Activated CD8-positive, alpha-beta T cell treated with anti-CD3 and anti-CD28 coated beads for 36 hours (primary cell): ENCODE data around the gene SERPINB13. TPM values are rescaled to one million over a fixed set of nuclear protein-coding genes. Genes with fewer than 3 reads are reported as not detected.

ENCODE experiments used
- ATAC-seq: fragments of 200-7000 bp; cut with Tn5 transposase; one replicate; pipeline ENCODE4 v1.10.0; 2021; ENCODE audit warnings: mild to moderate bottlenecking, moderate library complexity
- CTCF ChIA-PET: fragments of 350-600 bp; sonication (Branson Sonifier 250); formaldehyde crosslinking; loops from one replicate; lab custom pipeline; 2021; ENCODE audit warnings: antibody characterized with exemption; lab: Charles Lee
- POLR2A ChIA-PET: fragments of 350-600 bp; sonication (Branson Sonifier 250); formaldehyde crosslinking; loops from one replicate; lab custom pipeline; 2021; ENCODE audit warnings: antibody characterized with exemption; lab: Charles Lee
- DNase-seq: peaks from one replicate; pipeline ENCODE4 v3.0.0-alpha.2; 2020
- H3K27ac Mint-ChIP-seq: one replicate; pipeline ENCODE4 v1.8.0; 2021; ENCODE audit warnings: mild to moderate bottlenecking, mixed read lengths
- H3K27me3 Mint-ChIP-seq: one replicate; pipeline ENCODE4 v1.8.0; 2021; ENCODE audit warnings: mixed read lengths
- H3K36me3 Mint-ChIP-seq: one replicate; pipeline ENCODE4 v1.8.0; 2021; ENCODE audit warnings: low read depth, mixed read lengths
- H3K4me1 Mint-ChIP-seq: one replicate; pipeline ENCODE4 v1.8.0; 2021; ENCODE audit warnings: low read depth, mixed read lengths
- H3K4me3 Mint-ChIP-seq: one replicate; pipeline ENCODE4 v1.8.0; 2021; ENCODE audit warnings: mild to moderate bottlenecking, moderate library complexity, mixed read lengths
- H3K9me3 Mint-ChIP-seq: one replicate; pipeline ENCODE4 v1.8.0; 2021; ENCODE audit warnings: mixed read lengths
- intact Hi-C: fragments of 100-400 bp; cut with micrococcal nuclease; formaldehyde crosslinking; loops from one replicate; pipeline ENCODE4 v1.10.0; 2022
- total RNA-seq, 2 experiments: library from RNA; stranded (reverse); gene quantifications; one replicate each; pipeline ENCODE4 v1.2.3, GENCODE V29; 2021
- TF ChIP-seq, protein P1 (sequence below): fragments of 200-600 bp; IDR thresholded peaks from one replicate; pipeline ENCODE4 v1.8.0; 2022; ENCODE audit warnings: antibody characterized with exemption, mild to moderate bottlenecking

Gene SERPINB13
- total RNA-seq, 2 experiments from 2014 or later = not detected

DNA sequence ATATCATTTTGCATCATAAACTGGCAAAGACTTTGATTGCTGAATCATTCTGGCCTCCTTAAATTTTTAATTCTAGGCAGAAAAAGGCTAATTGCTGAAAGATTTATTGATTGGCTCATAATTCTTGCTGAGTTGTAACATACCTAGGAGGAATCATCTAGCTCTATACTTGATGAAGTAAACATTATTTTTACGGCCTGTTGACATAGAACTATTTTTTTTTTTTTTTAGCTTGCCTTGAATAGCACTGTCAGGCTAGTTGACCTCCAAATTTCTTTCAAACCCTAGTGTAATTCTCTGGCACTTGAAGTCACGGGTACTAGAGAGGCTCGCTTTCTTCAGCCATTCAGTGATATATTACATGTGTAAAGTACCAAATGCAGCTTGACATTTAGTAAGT lies 42.1 kb upstream of the SERPINB13 start:
- no peaks in the 10 kb centered on the region for H3K9me3 Mint-ChIP-seq
- H3K4me3 Mint-ChIP-seq = no peak overlapping the region
- peaks cover 15% of the 10 kb centered on the region for H3K27me3 Mint-ChIP-seq
- H3K4me1 Mint-ChIP-seq = no peaks in the 10 kb centered on the region
- TF ChIP-seq, protein P1, sequence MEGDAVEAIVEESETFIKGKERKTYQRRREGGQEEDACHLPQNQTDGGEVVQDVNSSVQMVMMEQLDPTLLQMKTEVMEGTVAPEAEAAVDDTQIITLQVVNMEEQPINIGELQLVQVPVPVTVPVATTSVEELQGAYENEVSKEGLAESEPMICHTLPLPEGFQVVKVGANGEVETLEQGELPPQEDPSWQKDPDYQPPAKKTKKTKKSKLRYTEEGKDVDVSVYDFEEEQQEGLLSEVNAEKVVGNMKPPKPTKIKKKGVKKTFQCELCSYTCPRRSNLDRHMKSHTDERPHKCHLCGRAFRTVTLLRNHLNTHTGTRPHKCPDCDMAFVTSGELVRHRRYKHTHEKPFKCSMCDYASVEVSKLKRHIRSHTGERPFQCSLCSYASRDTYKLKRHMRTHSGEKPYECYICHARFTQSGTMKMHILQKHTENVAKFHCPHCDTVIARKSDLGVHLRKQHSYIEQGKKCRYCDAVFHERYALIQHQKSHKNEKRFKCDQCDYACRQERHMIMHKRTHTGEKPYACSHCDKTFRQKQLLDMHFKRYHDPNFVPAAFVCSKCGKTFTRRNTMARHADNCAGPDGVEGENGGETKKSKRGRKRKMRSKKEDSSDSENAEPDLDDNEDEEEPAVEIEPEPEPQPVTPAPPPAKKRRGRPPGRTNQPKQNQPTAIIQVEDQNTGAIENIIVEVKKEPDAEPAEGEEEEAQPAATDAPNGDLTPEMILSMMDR = no peak
- ChIA-PET POLR2A (no interaction called here), CTCF (interaction anchor here (0.8 to 3.5 kb wide), 3 partner anchors 26 to 39 kb away, joined by 3 to 14 read pairs (median 3); no protein-coding TSS in a partner anchor)
- H3K27ac Mint-ChIP-seq = no peak overlapping the region
- intact Hi-C loops = no loop called here
- DNase-seq (no peak), ATAC-seq (no peak)
- no peaks in the 10 kb centered on the region for H3K36me3 Mint-ChIP-seq

DNA sequence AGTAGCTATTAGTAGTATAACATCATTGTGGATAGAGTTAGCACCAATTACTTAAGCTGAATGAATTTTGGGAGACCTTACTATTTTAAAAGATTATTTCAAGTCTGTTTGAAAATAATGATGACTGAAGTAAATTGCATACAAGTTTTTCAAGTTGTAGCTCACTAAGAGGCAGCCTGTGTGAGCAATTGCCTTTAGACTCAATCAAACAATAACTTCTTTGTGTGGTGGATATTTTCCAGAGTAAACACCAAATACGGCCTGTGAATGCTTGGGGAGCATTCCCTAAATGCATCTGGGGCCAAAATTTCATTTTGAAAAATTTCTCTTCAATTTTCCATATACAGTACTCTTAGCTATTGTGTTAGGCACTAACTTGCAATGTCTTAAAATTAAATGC lies 37.1 kb upstream of the SERPINB13 start:
- TF ChIP-seq, protein P1 = no peak
- H3K9me3 Mint-ChIP-seq = no peaks in the 10 kb centered on the region
- POLR2A ChIA-PET = no interaction called here
- CTCF ChIA-PET = interaction anchor here (1.0 to 1.8 kb wide), 5 partner anchors 9 to 302 kb away, joined by 3 to 8 read pairs (median 3); no protein-coding TSS in a partner anchor
- intact Hi-C loops = no loop called here
- no peaks in the 10 kb centered on the region for H3K36me3 Mint-ChIP-seq
- H3K27ac Mint-ChIP-seq = no peak overlapping the region
- peaks cover 19% of the 10 kb centered on the region for H3K27me3 Mint-ChIP-seq
- H3K4me3 Mint-ChIP-seq = no peak overlapping the region
- ATAC-seq (no peak), DNase-seq (no peak)
- H3K4me1 Mint-ChIP-seq = no peaks in the 10 kb centered on the region

DNA sequence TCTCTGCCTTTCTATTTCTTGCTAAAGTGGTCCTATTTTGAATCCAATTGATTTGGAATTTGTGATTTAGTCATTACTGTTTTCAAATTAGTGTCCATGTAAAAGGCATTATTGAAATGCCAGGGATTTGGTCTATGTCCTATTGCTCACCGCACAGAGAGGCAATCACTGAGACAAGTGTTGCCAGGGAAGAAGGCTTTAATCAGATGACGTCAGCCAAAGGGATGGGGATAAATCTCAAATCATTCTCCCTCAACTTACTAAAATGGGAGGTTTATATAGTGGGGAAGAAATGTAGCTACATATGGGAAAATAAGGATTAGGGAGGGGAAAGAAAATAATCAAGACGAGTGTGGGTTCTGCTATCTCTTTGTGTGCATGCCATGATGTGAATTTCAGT lies 35.4 kb upstream of the SERPINB13 start:
- POLR2A ChIA-PET = no interaction called here
- intact Hi-C loops = no loop called here
- Mint-ChIP-seq H3K4me1 (no peaks in the 10 kb centered on the region), H3K27ac (no peak overlapping the region), H3K27me3 (peaks cover 15% of the 10 kb centered on the region), H3K9me3 (no peaks in the 10 kb centered on the region), H3K4me3 (no peak overlapping the region), H3K36me3 (no peaks in the 10 kb centered on the region)
- DNase-seq (no peak), ATAC-seq (no peak)
- CTCF ChIA-PET = interaction anchor here (1.6 kb wide), 1 partner anchor 33 kb away, joined by 8 read pairs; no protein-coding TSS in a partner anchor
- TF ChIP-seq, protein P1 = no peak

DNA sequence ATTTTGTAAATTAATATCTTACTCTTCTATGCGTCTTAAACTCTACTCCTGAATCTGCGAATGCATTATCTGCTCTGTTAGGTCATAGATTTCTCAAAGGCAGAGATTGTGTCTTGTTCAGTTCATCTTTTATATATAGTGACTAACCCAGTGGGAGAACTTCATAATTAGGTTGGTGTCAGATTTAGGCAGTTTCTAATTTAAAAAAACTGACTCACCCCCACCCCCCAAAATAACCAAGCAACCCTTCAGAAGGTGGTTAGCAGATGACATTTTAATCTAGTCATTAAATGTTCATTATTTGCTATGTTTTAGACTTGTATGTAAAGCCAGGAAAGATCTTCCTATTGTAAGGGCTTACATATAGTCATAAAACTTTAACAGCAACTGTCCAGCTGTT lies 34.6 kb upstream of the SERPINB13 start:
- ChIA-PET POLR2A (no interaction called here), CTCF (interaction anchor here (1.6 kb wide), 1 partner anchor 34 kb away, joined by 8 read pairs; no protein-coding TSS in a partner anchor)
- DNase-seq = no peak

DNA sequence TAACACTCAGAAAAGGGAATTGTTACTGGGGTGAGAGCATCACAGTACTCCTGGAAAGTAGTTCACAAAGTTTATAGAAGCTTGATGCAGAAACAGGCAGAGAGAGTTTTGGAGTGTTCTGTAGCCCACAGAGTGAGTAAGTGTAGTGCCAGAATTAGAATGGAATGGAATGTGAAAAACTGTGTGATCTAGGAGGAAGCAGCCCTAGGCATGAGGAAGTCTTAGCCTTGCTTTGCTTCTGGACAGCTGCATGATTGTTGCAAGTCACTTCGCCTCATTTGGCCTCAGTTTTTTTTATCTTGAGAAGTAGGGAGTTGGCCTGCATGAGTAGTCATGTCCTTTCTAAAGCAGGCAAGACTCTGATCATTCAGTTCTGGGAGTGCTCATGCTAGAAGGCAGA lies 34.1 kb upstream of the SERPINB13 start:
- no peak overlapping the region for H3K27ac Mint-ChIP-seq
- H3K9me3 Mint-ChIP-seq = no peaks in the 10 kb centered on the region
- intact Hi-C loops = no loop called here
- no peak overlapping the region for H3K4me3 Mint-ChIP-seq
- ATAC-seq (no peak), DNase-seq (no peak)
- H3K27me3 Mint-ChIP-seq = peaks cover 13% of the 10 kb centered on the region
- POLR2A ChIA-PET = no interaction called here
- H3K4me1 Mint-ChIP-seq = no peaks in the 10 kb centered on the region
- CTCF ChIA-PET = interaction anchor here (1.5 to 1.6 kb wide), 2 partner anchors 34 kb away, joined by 3 to 8 read pairs; no protein-coding TSS in a partner anchor
- TF ChIP-seq, protein P1 = no peak
- H3K36me3 Mint-ChIP-seq = no peaks in the 10 kb centered on the region

More for the DNA sequence above, 34.6 kb upstream of the SERPINB13 start:
- ATAC-seq = no peak
- H3K9me3 Mint-ChIP-seq = no peaks in the 10 kb centered on the region
- H3K4me3 Mint-ChIP-seq = no peak overlapping the region
- intact Hi-C loops = no loop called here
- H3K36me3 Mint-ChIP-seq = no peaks in the 10 kb centered on the region
- H3K27ac Mint-ChIP-seq = no peak overlapping the region
- no peaks in the 10 kb centered on the region for H3K4me1 Mint-ChIP-seq
- TF ChIP-seq, protein P1 = no peak
- peaks cover 14% of the 10 kb centered on the region for H3K27me3 Mint-ChIP-seq
